ENCODE results near the gene ACAP3.

The ACAP3 gene, protein sequence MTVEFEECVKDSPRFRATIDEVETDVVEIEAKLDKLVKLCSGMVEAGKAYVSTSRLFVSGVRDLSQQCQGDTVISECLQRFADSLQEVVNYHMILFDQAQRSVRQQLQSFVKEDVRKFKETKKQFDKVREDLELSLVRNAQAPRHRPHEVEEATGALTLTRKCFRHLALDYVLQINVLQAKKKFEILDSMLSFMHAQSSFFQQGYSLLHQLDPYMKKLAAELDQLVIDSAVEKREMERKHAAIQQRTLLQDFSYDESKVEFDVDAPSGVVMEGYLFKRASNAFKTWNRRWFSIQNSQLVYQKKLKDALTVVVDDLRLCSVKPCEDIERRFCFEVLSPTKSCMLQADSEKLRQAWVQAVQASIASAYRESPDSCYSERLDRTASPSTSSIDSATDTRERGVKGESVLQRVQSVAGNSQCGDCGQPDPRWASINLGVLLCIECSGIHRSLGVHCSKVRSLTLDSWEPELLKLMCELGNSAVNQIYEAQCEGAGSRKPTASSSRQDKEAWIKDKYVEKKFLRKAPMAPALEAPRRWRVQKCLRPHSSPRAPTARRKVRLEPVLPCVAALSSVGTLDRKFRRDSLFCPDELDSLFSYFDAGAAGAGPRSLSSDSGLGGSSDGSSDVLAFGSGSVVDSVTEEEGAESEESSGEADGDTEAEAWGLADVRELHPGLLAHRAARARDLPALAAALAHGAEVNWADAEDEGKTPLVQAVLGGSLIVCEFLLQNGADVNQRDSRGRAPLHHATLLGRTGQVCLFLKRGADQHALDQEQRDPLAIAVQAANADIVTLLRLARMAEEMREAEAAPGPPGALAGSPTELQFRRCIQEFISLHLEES

DNA sequence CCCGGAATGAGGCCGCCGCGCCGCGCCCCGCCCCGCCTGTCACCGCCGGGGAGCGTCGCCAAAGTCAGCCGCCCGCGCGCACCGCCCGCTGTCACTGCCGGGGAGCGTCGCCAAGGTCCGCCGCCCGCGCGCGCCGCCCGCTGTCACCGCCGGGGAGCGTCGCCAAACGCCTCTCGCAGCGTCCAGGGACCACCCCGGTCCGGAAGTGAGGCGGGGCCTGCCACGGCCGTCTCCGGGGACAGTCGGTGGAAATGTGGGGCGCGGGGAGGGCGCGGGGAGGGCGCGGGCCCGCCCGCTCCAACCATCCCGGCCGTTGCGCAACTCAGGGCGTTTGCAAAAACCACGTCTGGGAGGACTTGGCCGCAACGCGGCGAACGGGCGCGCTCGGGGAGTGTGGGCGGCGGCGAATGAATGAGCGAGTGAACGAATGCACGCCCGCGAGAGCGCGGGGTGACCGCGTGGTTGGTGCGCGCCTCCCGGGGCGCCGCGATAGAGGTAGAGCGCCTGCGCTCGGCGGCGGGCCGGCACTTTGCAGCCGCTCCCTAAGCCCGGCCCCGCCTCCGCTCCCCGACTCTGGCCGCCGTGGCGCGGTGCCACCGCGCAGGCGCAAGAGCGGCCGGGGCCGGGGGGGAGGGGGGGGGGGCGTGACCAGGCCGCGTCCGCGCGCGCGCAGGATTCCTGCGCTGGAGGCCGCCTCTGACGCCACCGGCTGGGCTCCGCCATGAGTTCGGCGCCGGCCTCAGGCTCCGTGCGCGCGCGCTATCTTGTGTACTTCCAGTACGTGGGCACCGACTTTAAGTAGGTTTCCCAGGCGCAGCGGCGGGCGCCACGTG, at the start of gene ACAP3, which contains the start of gene PUSL1:
ACAP3 (minus strand) TSS at position 8 of the 833 bp plus-strand sequence. CDS start 115 bp downstream, outside the sequence.
PUSL1 (plus strand) TSS at position 675 of the 833 bp plus-strand sequence; CDS start at position 722, 47 bp downstream.
- DNase-seq = peak; percentile 93

DNA sequence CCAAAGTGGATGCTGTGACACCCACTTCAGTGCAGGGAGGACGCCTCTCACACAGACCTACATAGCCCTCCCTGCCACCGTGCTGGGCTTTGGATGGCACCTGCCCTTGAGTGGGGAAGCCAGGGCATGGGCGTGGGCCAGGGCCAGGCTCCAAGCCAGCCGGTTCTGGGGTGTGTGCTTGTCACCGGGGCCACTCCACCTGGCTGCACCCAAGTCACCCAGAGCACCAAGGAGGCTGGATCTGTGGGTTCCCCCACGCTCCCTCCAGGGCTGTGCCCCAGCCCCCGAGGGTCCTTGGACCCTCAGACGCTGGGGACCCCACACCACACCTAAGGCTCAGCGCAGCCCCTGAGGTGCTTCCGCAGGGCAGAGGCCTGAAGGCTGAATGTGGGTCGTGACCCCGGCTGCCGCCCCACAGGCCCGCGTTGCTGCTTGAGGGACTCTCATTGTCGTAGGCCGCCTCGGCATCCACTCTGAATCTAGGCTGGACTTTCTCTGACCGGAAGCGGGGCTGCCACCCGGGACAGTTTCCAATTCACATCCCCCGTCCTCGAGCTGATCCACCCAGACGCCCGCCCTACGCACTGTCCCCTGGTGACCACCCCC, 49.2 kb upstream of the ACAP3 start:
- DNase-seq = peak; percentile 37

DNA sequence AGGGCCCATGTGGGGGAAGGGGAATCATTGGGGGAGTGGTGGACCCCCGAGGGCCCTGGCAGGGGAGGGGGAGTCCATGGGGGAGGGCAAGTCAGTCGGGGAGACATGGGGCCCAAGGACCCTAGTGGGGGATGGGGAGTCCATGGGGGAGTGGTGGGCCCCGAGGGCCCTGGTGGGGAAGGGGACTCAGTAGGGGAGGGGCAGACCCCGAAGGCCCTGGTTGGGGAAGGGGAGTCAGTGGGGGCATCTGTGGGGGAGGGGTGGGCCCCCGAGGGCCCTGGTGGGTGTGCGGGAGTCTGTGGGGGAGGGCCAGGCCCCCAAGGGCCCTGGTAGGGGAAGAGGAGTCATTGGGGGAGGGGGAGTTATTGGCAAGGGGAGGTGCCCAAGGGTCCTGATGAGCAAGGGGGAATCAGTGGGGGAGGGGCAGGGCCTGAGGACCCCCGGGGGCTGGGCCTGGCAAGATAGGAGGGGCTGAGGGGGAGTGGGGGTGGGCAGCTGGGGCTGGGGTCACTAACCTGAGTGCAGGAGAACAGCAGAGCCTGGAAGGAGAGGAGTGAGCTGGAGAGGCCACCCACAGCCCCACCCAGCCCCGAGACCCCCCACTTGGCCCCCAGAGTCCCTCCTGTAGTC, 48.6 kb upstream of the ACAP3 start:
- peak; percentile 42 for DNase-seq

DNA sequence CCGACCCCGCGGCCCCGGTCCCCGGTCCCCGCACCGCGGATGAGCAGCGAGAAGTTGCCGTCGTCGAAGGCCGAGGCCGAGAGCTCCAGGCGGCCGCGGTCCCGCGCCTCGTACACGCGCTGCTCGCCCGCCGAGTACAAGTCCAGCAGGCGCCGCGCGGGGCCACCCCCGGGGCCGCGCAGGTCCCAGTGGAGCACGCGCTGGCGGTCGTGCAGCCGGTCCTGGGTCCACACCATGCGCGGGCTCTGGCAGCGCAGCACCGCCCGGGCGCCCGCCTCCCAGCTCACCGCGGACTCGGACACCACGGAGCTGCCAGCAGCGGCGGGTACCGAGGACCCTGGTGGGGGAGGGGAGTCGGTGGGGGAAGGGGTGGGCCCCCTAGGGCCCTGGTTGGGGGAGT, 47.7 kb upstream of the ACAP3 start:
- DNase-seq = peak; percentile 57

DNA sequence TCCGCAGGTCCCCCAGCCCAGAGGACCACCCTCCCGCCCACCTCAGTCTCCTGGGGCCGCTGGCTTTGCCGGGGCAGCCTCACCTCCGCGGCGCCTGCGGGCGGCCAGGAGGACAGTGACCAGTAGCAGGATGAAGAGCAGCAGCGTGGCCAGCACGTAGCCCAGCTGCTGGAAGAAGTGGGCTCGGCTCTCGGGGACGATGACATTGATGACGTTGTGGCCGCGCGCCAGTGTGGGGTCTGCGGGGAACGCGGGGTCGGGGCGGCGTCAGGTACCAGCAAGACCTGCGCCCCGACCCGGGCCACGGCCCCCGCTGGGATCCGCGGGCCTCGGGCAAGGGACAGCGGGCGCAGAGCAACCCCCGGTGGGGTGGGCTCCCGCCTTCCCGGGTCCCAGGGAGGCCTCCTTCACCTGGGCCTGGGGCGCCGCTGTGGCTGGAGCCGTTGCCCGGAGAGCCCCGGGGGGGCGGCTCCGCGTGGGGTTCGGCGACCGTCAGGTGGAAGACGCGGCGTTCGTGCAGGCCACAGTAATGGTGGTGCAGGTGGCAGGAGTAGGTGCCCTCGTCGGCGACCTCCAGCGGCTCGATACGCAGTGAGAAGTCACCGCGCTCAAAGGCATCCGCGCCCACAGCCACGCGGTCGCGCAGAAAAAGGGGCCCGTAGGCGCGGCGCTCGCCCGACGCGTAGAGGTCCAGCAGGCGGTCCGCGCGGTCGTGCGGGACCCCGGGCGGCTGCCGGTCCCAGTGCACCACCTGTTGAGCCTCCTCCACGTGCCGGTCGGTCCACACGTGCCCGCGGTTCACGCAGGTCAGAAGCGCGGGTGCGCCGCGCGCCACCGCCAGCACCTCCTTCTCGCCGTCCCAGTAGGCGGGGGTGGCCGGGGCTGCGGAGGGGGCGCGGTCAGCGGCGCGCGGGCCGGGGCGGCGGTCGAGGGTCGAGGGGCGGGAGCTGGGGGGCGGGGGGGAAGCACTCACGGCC, 46.8 kb upstream of the ACAP3 start:
- no peak for DNase-seq

DNA sequence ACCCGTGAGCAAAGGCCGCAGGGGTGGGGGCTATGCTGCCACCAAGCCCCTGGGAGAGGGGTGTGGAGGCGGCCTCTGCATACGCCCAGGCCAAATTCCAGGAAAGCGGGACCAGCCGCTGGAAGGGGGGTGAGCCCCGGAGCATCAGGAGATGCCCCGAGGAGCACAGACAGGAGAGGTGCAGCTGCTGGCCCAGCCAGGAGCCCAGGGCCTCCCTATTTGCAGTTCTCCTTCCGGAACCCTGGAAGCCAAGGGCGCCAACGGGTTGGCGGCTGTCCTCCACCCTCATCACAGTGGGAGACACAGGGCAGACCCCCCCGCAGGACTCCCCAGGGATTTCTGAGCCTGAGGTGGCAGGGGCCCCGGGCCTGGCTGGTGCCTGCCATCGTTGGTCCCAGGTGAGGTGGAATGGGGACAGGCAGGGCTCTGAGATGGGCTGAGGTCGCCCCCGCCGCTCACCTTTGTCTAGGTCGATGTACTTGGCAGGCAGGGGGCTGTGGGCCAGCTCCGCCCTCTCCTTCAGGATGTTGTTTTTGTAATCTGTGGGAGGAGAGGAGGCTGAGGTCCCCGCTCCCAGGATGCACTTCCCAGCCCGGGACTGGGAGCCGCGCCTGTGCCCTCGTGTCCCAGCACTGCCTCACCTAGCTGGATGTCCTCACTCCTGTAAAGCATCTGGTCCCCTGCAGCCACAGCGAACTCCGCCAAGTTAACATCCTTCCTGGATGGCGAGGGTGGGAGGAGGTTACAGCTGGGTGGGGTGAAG, 45.8 kb upstream of the ACAP3 start:
- DNase-seq = no peak

DNA sequence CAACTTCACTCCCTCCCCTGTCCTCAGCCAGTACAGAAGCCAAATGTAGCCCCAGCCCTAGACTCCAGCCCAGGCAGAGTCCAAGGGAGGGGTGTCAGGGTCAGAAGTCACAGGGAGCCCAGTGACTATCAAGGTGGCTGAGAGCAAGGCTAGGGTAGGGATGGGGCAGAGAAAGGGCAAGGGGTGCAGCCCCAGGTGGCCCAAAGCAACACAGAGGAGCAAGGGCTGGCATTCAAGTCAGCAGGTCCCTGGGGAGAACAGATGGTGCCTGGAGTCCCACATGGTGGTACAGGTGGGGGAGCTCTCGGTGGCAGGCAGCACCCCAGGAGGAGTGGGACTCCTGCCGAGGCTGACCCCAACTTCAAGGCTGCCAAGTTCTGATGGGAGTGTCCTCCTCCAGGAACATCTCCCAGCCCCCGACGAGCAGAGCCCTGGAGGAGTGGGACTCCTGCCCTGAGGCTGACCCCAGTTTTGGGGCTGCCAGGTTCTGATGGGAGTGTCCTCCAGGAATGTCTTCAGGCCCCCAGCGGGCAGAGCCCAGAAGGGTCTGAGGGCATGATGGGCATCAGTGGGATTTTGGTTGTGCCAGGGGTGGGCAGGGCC, 45.2 kb upstream of the ACAP3 start:
- DNase-seq = no peak

DNA sequence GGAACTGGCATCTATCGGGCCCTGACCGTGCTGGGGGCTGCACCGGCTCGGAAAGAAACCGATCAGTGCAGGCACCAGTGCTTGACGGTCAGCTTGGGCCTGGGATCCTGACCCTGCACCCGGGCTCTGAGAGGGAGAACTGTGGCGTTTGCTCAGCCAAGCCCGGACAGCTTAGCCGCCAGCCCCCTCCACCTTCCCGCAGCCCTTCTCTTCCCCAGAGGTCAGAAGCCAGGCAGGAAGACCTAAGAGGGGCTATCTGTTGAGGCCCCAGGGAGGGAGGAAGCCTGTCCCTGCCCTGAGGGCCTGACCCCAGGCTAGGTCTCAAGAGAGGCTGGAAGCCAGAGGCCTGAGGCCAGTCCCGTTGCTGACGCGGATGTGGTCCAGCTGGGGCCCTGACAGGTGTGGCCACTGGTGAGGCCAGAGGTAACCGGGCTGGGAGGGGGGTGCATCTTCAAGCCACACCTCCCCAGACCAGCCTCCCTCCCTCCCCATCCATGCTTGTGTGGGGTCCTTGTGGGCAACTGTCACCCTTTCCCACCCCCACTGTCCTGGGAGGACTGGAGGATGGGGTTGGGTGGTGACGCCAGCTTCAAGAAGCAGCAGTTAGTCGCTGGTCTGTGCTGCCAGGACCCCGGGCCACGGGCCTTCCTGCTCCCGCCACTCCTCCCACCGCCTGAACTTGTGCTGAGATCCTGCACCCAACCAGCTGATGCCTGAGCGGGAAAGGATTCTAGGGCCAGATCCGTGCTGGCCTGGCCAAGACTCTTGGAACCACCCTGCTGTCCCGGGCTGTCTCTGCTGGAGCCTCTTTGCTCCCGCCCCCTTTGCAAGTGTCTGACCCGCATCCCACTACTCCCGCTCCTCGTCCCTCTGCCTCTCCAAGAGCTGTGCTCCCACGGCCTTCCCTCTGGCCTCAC, 44.0 kb upstream of the ACAP3 start:
- DNase-seq = peak; percentile 81

DNA sequence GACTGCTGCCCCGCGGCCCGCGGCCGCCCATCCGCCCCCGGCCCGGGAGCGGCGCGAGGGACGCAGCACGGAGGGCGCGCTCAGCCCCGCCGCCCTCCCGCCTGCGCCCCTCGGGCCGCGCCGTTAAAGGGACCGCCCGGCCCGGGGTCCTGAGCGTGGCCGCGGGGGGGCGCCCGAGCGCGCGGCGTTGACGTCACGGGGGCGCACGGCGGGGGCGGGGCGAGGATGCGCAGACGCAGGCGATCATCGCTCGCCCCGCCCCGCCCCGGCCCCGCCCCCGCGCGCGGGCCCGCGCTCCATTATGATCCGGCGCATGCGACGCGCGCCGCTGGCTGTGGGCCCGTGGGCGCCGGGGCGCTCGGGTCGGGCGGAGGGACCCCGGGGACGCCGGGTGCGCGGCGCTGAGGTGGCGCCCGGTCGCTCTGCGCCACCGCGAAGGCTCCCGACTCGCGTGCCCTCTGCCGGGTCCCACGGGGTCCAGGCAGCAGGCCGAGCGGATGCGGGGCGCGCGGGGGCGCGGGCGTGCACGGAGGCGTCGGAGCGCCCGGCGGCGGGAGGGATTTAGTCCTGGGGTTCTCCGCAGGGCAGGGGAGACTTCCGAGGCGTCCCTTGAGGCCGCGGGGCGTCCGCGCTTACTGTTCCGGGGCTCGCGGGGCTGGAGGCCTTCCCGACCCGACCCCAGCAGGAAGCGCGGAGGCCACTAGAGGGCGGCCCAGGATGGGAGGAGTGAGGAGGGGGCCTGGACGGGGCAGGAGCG, 41.7 kb upstream of the ACAP3 start, which contains the start of gene DVL1:
DVL1 (minus strand) TSS at position 163 of the 757 bp plus-strand sequence. CDS start 353 bp downstream, outside the sequence.
- peak; percentile 82 for DNase-seq

DNA sequence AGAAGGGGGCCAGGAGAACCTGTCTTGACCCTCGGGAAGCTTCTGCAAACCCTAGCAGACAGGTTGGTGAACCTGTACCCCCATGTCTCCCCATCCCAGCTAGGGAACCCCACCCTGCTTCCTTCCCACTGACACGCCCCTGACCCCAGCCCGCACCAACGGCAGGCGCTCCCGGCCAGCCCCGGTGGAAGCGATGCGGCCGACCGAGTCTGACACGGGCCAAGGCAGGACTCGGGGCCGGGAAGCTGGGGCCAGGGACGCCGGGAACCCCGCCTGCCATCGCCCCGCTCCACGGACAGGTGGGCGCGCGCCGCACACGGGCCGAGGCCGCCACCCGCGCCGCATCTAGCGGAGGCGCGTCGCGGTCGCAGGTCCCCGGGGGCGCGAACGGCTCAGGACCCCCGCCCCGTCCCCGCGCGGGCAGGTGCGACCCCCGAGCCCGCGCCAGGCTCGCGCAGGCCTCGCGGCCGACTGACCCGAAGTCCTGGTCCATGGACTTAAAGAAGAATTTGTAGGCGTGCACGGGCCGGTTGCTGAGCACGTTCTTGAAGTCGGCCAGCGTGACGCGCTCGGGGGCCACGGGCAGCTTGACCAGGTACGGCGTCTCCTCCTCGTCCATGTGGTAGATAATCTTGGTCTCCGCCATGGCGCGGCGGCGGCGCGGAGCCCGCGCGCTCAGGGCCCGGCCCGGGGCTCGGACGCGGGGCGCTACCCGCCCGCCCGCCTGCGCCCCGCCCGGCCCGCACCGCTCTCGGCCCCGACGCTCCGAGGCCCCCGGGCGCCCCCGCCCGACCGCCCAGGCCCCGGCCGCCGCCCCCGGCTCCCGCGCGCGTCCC, 40.9 kb upstream of the ACAP3 start:
- no peak for DNase-seq

DNA sequence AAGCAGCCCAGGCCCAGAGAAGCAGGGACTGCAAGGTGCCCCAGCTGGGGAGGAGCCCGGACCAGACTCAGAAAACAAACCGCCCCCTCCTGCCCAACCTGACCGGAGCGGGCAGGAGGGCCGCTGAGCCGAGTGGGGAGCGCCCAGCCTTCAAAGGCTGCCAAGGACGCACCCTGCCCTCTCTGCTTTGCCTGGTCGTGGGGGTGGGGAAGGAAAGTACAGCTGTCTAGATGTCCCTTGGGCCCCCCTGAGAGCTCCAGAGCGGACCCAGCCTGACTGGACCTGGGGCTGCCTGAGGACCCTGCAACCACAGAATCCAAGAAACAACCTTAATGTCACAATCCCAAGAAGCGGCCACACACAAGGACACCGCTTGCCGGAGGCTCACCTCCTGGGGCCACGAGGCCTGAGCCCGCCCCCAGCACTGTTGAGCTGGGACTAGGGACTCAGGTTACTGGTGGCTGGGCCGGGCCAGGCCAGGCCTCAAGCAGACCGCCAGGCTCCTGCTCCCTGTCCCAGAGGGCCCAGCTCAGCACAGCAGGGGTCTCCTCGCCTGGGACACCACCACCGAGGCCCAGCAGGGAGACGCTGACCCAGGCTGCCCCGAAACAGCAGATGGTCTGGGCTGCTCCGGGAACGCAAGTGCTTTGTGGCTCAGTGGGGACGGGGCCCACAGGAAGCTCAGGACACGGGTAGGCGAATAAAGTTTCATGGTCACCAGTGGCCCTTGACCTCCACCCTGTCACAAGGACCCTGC, 40.1 kb upstream of the ACAP3 start:
- DNase-seq = no peak

DNA sequence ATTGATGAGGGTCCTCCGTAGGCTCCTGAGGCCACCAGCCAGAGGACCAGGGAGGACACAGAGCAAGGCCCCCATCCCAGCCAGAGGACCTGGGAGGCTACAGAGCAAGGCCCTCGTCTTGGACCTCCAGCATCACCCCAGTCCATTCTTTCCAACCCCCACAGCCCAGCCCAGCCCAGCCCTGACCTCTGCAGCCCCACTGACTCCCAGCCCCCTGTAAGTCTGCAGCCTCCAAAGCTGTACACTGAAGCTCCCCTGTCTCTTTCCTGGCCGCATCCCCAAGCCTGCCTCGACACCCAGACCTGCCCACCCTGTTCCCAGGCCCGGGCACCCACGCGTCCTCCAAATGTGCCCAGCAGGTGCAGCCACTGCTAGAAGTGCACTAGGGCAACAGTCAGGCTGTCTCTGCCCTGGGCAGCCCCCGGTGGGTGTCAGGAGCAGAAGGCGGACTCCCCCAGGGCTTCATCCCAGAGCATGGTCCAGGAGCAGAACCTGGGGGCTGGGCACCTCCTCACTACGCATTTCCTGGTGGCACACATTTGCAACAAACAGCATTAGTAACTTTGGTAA, 39.4 kb upstream of the ACAP3 start:
- DNase-seq = no peak

DNA sequence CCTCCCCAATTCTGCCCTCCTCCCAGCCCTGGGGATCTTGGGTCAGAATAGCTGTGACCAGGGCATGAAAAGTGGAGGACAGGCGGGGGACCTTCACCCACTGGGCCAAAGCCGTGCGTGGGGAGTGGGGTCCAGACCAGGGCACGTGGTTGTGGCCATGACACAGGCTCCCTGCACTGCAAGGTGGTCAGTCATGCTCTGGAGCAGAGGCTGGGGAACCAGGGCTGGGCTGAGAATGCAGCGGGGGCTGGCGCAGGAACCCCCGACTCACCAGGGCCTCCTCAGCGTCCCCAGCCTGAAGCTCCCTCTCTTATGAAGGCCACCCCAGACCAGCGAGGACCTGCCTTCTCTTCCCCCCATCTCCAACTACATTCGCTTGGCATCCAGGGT, 38.8 kb upstream of the ACAP3 start:
- DNase-seq = no peak

DNA sequence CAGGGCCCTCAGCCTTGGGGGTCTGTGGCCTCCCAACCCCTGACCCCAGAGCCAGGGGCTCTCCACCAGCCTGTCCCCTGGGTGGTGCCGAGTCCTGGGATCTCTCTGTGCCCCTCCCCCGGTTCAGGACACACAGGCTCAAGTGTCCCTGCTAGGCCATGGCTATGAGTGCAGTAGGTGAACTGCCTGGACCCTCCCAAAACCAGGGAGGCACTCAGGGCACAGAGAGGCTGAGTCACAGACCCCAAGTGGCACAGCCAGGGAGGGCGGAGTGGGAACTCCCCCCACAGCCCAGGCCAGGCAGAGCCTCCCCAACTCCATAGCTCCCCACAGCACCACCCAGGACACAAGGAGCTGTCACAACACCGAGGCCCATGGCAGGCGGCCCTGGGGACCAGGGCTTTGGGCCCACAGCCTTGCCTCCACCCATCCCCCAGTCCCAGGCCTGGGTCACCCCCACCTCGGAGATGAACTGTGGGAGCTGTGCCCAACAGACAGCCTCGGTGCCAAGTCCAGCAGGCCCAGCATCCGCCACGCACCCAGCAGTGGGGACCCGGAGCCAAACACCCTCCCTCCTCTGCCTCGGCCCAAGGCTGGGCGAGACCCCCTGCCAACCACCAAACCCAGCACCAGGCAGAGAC, 38.2 kb upstream of the ACAP3 start:
- DNase-seq = no peak

DNA sequence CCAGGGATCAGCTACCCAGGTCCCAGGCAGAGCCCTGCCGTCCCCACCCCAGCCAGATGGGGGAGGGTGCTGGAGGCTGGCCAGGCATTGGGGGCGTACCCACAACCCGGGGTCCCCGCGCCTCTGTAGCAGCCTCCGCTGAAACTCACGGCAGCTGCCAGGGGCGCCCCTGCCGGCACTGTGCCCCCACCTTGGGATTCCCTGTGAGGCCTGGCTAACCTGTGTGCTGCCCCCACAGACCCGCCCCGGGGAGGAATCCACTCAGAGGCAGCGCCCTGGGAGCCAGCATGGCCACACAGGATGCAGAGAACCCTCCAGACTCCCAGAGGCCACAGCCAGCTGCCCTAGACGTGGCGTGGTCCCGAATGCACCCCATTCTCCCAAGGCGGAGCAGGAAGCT, 37.7 kb upstream of the ACAP3 start:
- no peak for DNase-seq

All from right hindlimb (tissue), 1 donor.